HEK293T (cell line): Measurements from ENCODE around the gene TPD52L1.

ENCODE experiments used
- BHLHE40 ChIP-seq: fragments of 450-650 bp; IDR thresholded peaks from 2 replicates; pipeline ENCODE4 v1.6.1; 2016; ENCODE audit warnings: mild to moderate bottlenecking, moderate library complexity, borderline replicate concordance
- CTBP1 ChIP-seq: fragments of 450-650 bp; IDR thresholded peaks from 2 replicates; pipeline ENCODE4 v1.6.1; 2016; ENCODE audit warnings: borderline replicate concordance
- FOXK2 ChIP-seq: fragments of 450-650 bp; IDR thresholded peaks from 2 replicates; pipeline ENCODE4 v1.6.1; 2016; ENCODE audit warnings: mild to moderate bottlenecking
- FOXM1 ChIP-seq: fragments of 450-650 bp; IDR thresholded peaks from 2 replicates; pipeline ENCODE4 v1.6.1; 2017; ENCODE audit warnings: mild to moderate bottlenecking, borderline replicate concordance
- PKNOX1 ChIP-seq: fragments of 450-650 bp; IDR thresholded peaks from 2 replicates; pipeline ENCODE4 v1.6.1; 2016
- SP1 ChIP-seq: fragments of 450-650 bp; IDR thresholded peaks from 2 replicates; pipeline ENCODE4 v1.6.1; 2017
- SUZ12 ChIP-seq: fragments of 450-650 bp; IDR thresholded peaks from 2 replicates; pipeline ENCODE4 v1.6.1; 2016; ENCODE audit warnings: mild to moderate bottlenecking
- TARDBP ChIP-seq: fragments of 450-650 bp; IDR thresholded peaks from 2 replicates; pipeline ENCODE4 v1.6.1; 2016

GRCh38 chr6:125151700-125152099 is 1.9 kb upstream of the TPD52L1 start:
- TF ChIP-seq SUZ12 (no peak), PKNOX1 (no peak), TARDBP (no peak), FOXM1 (no peak), CTBP1 (no peak), FOXK2 (no peak), BHLHE40 (no peak), SP1 (no peak)
